ENCODE measurements around the gene SERPIND1. TPM values are rescaled to one million over a fixed set of nuclear protein-coding genes. Genes with fewer than 3 reads are reported as not detected.
A peak's percentile ranks its signal among the peaks of the same experiment; 100 is the strongest.

SERPIND1 gene
- total RNA-seq, 1 donor from 2014 or later = 0.58 TPM

- no peak for DNase-seq (ENCODE audit: low spot score)
Observed at GRCh38 chr22:20792966-20793728, 19.2 kb downstream of the SERPIND1 start.

- DNase-seq (ENCODE audit: low spot score) = no peak
Observed at GRCh38 chr22:20793748-20794649, 20.1 kb downstream of the SERPIND1 start.

GRCh38 chr22:20794650-20795413 is 20.9 kb downstream of the SERPIND1 start:
- DNase-seq (ENCODE audit: low spot score) = no peak

GRCh38 chr22:20796731-20797130 is 22.8 kb downstream of the SERPIND1 start:
- DNase-seq (ENCODE audit: low spot score) = no peak

- DNase-seq (ENCODE audit: low spot score) = no peak
Observed at GRCh38 chr22:20798218-20798617, 24.3 kb downstream of the SERPIND1 start.

- no peak for DNase-seq (ENCODE audit: low spot score)
Observed at GRCh38 chr22:20798974-20799373, 25.1 kb downstream of the SERPIND1 start.

GRCh38 chr22:20799449-20799848 is 25.5 kb downstream of the SERPIND1 start:
- peak; percentile 77 for DNase-seq (ENCODE audit: low spot score)

GRCh38 chr22:20802452-20802851 is 28.5 kb downstream of the SERPIND1 start:
- no peak for DNase-seq (ENCODE audit: low spot score)

- no peak for DNase-seq (ENCODE audit: low spot score)
Observed at GRCh38 chr22:20802922-20803553, 29.1 kb downstream of the SERPIND1 start.

- DNase-seq (ENCODE audit: low spot score) = peak; percentile 24
Observed at GRCh38 chr22:20803696-20804324, 29.9 kb downstream of the SERPIND1 start.

- no peak for DNase-seq (ENCODE audit: low spot score)
Observed at GRCh38 chr22:20804650-20805049, 30.7 kb downstream of the SERPIND1 start.

- no peak for DNase-seq (ENCODE audit: low spot score)
Observed at GRCh38 chr22:20805972-20806471, 32.1 kb downstream of the SERPIND1 start.

GRCh38 chr22:20807315-20807752 is 33.4 kb downstream of the SERPIND1 start:
- DNase-seq (ENCODE audit: low spot score) = no peak

GRCh38 chr22:20808844-20809243 is 34.9 kb downstream of the SERPIND1 start:
- DNase-seq (ENCODE audit: low spot score) = no peak

- DNase-seq (ENCODE audit: low spot score) = no peak
Observed at GRCh38 chr22:20809538-20810185, 35.7 kb downstream of the SERPIND1 start.

- DNase-seq (ENCODE audit: low spot score) = no peak
Observed at GRCh38 chr22:20810645-20811044, 36.7 kb downstream of the SERPIND1 start.

GRCh38 chr22:20811171-20811570 is 37.3 kb downstream of the SERPIND1 start:
- DNase-seq (ENCODE audit: low spot score) = no peak

- DNase-seq (ENCODE audit: low spot score) = no peak
Observed at GRCh38 chr22:20811971-20812660, 38.2 kb downstream of the SERPIND1 start.

GRCh38 chr22:20813056-20813455 is 39.1 kb downstream of the SERPIND1 start:
- DNase-seq (ENCODE audit: low spot score) = no peak
